ENCODE results near the gene INPP5E. TPM values are rescaled to one million over a fixed set of nuclear protein-coding genes. Genes with fewer than 3 reads are reported as not detected.
"Not testable (repeated sequence)": the region's sequence is repeated elsewhere in the genome, so short reads cannot be mapped to it uniquely, and the experiment has no call there.

The INPP5E gene
- total RNA-seq, 1 donor from 2014 or later, result 24.0 TPM

DNA sequence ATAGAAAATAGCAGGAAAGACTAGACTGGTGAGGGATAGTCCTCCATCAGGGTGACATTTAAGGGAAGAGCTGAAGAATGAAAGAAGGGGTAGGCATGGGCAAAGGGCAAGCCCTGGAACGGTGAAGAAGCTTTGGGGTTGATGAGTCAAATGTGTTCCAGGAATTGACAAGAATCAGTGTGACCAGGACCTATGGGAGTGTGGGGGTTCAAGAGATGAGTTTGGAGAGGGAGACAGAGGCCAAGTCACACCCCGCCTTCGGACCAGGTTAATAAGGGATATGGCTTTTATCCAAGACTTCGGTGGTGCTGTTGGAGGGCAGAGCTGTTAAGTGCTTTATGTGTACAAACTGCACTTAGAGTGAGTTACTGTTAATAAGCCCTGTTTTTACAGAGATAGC is 28.3 kb downstream of the INPP5E start:
- Mint-ChIP-seq H3K4me3 (peak overlapping the region; percentile 94), H3K4me1 (ENCODE audit: unreplicated experiment) (peaks cover 19% of the 10 kb centered on the region), H3K27me3 (no peaks in the 10 kb centered on the region), H3K9me3 (no peaks in the 10 kb centered on the region), H3K27ac (peak overlapping the region; percentile 92), H3K36me3 (peaks cover 3% of the 10 kb centered on the region)
- TF ChIP-seq, protein P1, sequence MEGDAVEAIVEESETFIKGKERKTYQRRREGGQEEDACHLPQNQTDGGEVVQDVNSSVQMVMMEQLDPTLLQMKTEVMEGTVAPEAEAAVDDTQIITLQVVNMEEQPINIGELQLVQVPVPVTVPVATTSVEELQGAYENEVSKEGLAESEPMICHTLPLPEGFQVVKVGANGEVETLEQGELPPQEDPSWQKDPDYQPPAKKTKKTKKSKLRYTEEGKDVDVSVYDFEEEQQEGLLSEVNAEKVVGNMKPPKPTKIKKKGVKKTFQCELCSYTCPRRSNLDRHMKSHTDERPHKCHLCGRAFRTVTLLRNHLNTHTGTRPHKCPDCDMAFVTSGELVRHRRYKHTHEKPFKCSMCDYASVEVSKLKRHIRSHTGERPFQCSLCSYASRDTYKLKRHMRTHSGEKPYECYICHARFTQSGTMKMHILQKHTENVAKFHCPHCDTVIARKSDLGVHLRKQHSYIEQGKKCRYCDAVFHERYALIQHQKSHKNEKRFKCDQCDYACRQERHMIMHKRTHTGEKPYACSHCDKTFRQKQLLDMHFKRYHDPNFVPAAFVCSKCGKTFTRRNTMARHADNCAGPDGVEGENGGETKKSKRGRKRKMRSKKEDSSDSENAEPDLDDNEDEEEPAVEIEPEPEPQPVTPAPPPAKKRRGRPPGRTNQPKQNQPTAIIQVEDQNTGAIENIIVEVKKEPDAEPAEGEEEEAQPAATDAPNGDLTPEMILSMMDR (conservative IDR thresholded peaks at IDR 0.05), result no peak
- DNase-seq (ENCODE audit: extremely low spot score, unreplicated experiment), result no peak

DNA sequence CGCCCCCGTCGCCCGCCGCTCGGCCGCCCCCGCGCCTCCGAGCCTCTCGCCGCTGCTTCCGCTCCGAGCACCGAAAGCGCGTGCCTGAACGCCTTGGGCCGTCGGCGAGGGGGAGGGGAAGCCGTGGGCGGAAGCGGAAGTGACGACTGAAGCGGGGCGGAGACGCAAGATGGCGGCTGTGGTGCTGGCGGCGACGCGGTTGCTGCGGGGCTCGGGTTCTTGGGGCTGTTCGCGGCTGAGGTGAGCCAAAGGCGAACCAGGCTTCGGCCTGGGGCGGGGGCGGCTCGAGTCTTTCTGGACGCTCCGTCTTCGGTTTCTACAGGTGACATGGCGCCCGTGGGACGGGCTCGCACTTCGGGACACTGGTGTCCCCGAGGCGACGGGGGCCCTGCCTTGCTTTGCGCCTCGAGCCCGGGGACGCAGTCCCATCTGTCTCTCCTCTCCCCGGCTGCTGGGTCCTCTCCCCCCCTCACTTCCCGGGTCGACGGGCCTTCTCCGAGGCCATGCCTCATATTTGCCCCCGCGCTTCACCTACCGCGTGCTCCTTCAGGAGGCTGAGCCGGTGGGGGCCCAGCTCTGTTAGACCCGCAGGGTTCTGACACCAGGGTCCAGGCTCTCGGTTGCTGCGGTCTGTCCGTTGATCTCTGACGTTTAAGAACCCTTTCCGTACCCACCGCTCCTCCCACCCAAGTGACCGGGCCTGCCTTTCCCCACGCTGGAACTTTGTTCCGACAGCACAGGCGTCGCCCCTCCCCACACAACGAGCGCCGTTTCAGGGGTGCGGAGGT is 29.0 kb downstream of the INPP5E start, which contains the start of the genes ENTR1 and PMPCA:
Gene ENTR1 (minus strand): TSS at position 115 of the 788 bp plus-strand sequence. CDS start 217 bp downstream, outside the sequence.
Gene PMPCA (plus strand): TSS at position 159 of the 788 bp plus-strand sequence. CDS start 11 bp downstream, at position 170.
- peak within 1 kb of the TSS; percentile 94 for H3K4me3 Mint-ChIP-seq
- peak within 1 kb of the TSS; percentile 92 for H3K27ac Mint-ChIP-seq
- H3K27me3 Mint-ChIP-seq, result no peaks in the 10 kb centered on the region
- TF ChIP-seq, protein P1 (conservative IDR thresholded peaks at IDR 0.05), result no peak
- peak; percentile 93 for DNase-seq (ENCODE audit: extremely low spot score, unreplicated experiment)
- peaks cover 3% of the 10 kb centered on the region for H3K36me3 Mint-ChIP-seq
- H3K4me1 Mint-ChIP-seq (ENCODE audit: unreplicated experiment), result peaks cover 19% of the 10 kb centered on the region
- no peaks in the 10 kb centered on the region for H3K9me3 Mint-ChIP-seq

DNA sequence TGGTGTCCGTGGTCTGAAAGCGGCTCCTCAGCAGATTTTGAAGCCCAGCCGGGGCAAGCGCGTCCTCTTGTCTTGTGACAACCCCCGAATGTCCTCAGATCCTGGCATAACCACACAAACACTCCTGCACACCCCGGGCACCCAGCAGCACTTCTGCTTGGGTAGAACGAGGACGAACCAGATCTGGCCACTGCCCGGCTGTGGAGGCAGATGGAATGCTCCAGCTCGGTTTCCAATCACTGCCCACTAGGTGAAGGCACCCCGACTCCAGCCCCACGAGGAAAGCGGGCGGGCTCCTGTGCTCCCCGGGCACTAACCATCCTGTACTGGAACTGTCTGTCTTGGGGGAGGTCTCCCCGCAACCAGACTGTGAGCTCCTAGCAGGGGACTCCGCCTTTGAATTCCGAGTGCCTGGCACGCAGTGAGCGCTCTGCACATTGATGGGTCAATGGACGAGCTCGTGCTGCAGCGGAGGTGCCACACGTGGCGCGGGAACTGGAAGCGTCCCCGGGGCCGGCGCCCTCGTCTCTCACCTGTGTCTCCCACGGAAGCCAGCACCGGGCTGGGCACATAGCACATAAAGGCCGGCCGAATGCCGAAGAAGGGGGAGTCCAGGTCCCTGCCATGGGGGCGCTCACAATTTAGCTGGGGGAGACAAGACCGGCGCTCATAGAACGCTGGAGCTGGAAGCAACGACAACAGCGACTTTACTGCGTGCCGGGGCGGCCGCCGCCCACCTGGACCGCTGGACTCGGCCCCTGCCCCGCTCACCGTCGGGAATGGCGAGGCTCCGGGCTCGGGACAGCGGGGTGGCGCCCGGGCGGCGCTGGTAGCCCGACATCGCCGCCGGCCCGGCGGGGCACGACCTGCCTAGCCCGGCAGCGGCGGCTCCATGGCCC is 29.8 kb downstream of the INPP5E start:
- Mint-ChIP-seq H3K27me3 (no peaks in the 10 kb centered on the region), H3K9me3 (no peaks in the 10 kb centered on the region), H3K27ac (peak overlapping the region; percentile 86), H3K36me3 (peaks cover 3% of the 10 kb centered on the region), H3K4me3 (peak overlapping the region; percentile 94), H3K4me1 (ENCODE audit: unreplicated experiment) (peaks cover 19% of the 10 kb centered on the region)
- TF ChIP-seq, protein P1 (conservative IDR thresholded peaks at IDR 0.05), result no peak
- DNase-seq (ENCODE audit: extremely low spot score, unreplicated experiment), result no peak

DNA sequence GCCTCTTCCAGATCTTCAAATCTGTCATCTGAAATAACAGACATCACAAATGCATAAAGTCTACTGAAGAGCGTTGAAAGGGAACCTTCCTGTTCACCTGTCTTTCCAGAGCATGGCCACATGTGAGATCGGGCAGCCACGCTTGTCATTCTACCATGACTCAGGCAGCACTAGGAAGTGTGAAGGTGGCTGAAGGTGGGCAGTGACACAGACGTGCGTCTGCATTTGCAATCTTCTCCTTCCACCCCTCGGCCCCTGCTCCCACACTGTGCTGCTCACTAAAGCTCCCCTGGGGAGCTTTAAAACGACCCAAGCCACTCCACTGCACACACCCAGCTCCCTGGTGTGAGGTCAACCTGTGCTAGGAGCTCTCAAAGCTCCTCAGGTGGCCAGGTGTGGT is 31.7 kb downstream of the INPP5E start:
- no peaks in the 10 kb centered on the region for H3K9me3 Mint-ChIP-seq
- H3K4me3 Mint-ChIP-seq, result peak overlapping the region; percentile 71
- H3K4me1 Mint-ChIP-seq (ENCODE audit: unreplicated experiment), result peaks cover 19% of the 10 kb centered on the region
- H3K27me3 Mint-ChIP-seq, result no peaks in the 10 kb centered on the region
- TF ChIP-seq, protein P1 (conservative IDR thresholded peaks at IDR 0.05), result no peak
- no peak overlapping the region for H3K27ac Mint-ChIP-seq
- DNase-seq (ENCODE audit: extremely low spot score, unreplicated experiment), result no peak
- no peaks in the 10 kb centered on the region for H3K36me3 Mint-ChIP-seq

DNA sequence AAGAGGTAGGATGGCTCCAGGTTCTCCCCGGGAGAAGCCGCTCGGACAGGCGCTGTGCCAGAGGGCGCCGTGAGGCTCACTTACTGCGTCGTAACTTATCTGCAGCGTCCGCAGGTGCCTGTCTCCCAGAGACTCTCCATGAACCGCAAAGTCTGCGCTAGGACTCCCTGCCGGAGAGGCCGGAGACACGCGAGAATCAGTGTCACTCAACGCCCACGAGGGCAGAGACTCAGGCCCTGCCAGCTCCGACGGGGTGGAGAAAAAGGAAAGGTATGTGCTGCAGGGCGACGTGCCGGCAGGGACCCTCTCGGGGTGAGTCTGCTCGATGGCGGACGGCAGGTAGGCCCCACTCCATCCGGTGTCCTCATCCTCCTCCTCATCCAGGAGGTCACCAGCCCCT is 32.6 kb downstream of the INPP5E start:
- not testable (repeated sequence) for H3K9me3 Mint-ChIP-seq; H3K4me3 Mint-ChIP-seq; H3K27me3 Mint-ChIP-seq; H3K27ac Mint-ChIP-seq; DNase-seq (ENCODE audit: extremely low spot score, unreplicated experiment); H3K36me3 Mint-ChIP-seq
- peaks cover 18% of the 10 kb centered on the region for H3K4me1 Mint-ChIP-seq (ENCODE audit: unreplicated experiment)

DNA sequence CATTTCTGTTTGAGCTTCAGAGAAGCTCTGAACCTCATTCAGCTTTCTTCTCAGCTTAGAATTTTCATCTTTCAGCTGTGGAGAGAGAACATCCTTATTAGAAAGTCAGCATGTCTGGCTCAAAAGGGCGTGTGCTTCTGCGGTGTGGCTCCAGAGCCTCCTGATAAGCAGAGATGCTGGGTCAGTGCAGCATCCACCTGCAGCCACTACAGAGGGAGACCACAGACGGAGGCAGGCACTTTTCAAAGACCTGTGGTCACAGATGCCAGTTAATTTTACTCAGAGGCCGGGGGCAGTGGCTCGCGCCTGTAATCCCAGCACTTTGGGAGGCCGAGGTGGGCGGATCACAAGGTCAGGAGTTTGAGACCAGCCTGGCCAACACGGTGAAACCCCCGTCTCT is 33.7 kb downstream of the INPP5E start:
- not testable (repeated sequence) for H3K27ac Mint-ChIP-seq; DNase-seq (ENCODE audit: extremely low spot score, unreplicated experiment); H3K9me3 Mint-ChIP-seq; H3K36me3 Mint-ChIP-seq; H3K4me1 Mint-ChIP-seq (ENCODE audit: unreplicated experiment); H3K4me3 Mint-ChIP-seq; H3K27me3 Mint-ChIP-seq

Measured in type B pancreatic cell (in vitro differentiated cells).